ENCODE data around the gene QRSL1. TPM values are rescaled to one million over a fixed set of nuclear protein-coding genes. Genes with fewer than 3 reads are reported as not detected.
A peak's percentile ranks its signal among the peaks of the same experiment; 100 is the strongest.
"Not testable (repeated sequence)": the region's sequence is repeated elsewhere in the genome, so short reads cannot be mapped to it uniquely, and the experiment has no call there.

Gene QRSL1
- polyA plus RNA-seq: 12.9 TPM
- long read RNA-seq, donor 1, full-length matches to known transcripts: 3 of 3 reads
- long read RNA-seq, donor 1, partial matches to known transcripts: 0 of 3 reads
- long read RNA-seq, donor 1, other reads (novel, unspliced or antisense): 0 of 3 reads
- long read RNA-seq, donor 2, full-length matches to known transcripts: 5 of 5 reads
- long read RNA-seq, donor 2, partial matches to known transcripts: 0 of 5 reads
- long read RNA-seq, donor 2, other reads (novel, unspliced or antisense): 0 of 5 reads
- long read RNA-seq, donor 3, full-length matches to known transcripts: 9 of 9 reads
- long read RNA-seq, donor 3, partial matches to known transcripts: 0 of 9 reads
- long read RNA-seq, donor 3, other reads (novel, unspliced or antisense): 0 of 9 reads
- long read RNA-seq, donor 4: 0 reads
- long read RNA-seq, donor 5, full-length matches to known transcripts: 5 of 5 reads
- long read RNA-seq, donor 5, partial matches to known transcripts: 0 of 5 reads
- long read RNA-seq, donor 5, other reads (novel, unspliced or antisense): 0 of 5 reads
- long read RNA-seq, donor 6, full-length matches to known transcripts: 4 of 4 reads
- long read RNA-seq, donor 6, partial matches to known transcripts: 0 of 4 reads
- long read RNA-seq, donor 6, other reads (novel, unspliced or antisense): 0 of 4 reads
- long read RNA-seq, donor 7, full-length matches to known transcripts: 2 of 7 reads
- long read RNA-seq, donor 7, partial matches to known transcripts: 5 of 7 reads
- long read RNA-seq, donor 7, other reads (novel, unspliced or antisense): 0 of 7 reads
- long read RNA-seq, donor 8, full-length matches to known transcripts: 4 of 4 reads
- long read RNA-seq, donor 8, partial matches to known transcripts: 0 of 4 reads
- long read RNA-seq, donor 8, other reads (novel, unspliced or antisense): 0 of 4 reads
- long read RNA-seq, donor 9, full-length matches to known transcripts: 4 of 4 reads
- long read RNA-seq, donor 9, partial matches to known transcripts: 0 of 4 reads
- long read RNA-seq, donor 9, other reads (novel, unspliced or antisense): 0 of 4 reads
- long read RNA-seq, donor 10, full-length matches to known transcripts: 5 of 5 reads
- long read RNA-seq, donor 10, partial matches to known transcripts: 0 of 5 reads
- long read RNA-seq, donor 10, other reads (novel, unspliced or antisense): 0 of 5 reads
- long read RNA-seq, donor 11, full-length matches to known transcripts: 2 of 2 reads
- long read RNA-seq, donor 11, partial matches to known transcripts: 0 of 2 reads
- long read RNA-seq, donor 11, other reads (novel, unspliced or antisense): 0 of 2 reads

- no peaks in the 10 kb centered on the region for H3K27me3 ChIP-seq (ENCODE audit: control insufficient read depth, insufficient read depth, low read length)
- H3K9me3 ChIP-seq (ENCODE audit: control insufficient read depth, low read depth, low read length): no peaks in the 10 kb centered on the region
- H3K4me3 ChIP-seq (ENCODE audit: low read length): peak within 1 kb of the TSS; percentile 72
- WGBS (ENCODE audit: insufficient coverage, low lambda C conversion rate): no CpG with 5 or more reads among the region's 46 CpGs
- no peaks in the 10 kb centered on the region for H3K4me1 ChIP-seq (ENCODE audit: control insufficient read depth, insufficient read depth, low read length)
- no peaks in the 10 kb centered on the region for H3K36me3 ChIP-seq (ENCODE audit: control insufficient read depth, insufficient read depth, low read length)
- peak; percentile 88 to 96 for DNase-seq
- H3K27ac ChIP-seq (ENCODE audit: low read length): peak within 1 kb of the TSS; percentile 65
Observed at GRCh38 chr6:106629103-106629858, at the start of gene QRSL1, which contains the start of gene RTN4IP1. QRSL1 (plus strand) TSS chr6:106629578; CDS start chr6:106629682, 104 bp downstream. RTN4IP1 (minus strand) TSS chr6:106629498; CDS start chr6:106629021, 477 bp downstream.

- no CpG with 5 or more reads among the region's 1 CpG for WGBS (ENCODE audit: insufficient coverage, low lambda C conversion rate)
- H3K4me1 ChIP-seq (ENCODE audit: control insufficient read depth, insufficient read depth, low read length): no peaks in the 10 kb centered on the region
- no peak overlapping the region for H3K4me3 ChIP-seq (ENCODE audit: low read length)
- no peak for DNase-seq
- no peak overlapping the region for H3K27ac ChIP-seq (ENCODE audit: low read length)
- no peaks in the 10 kb centered on the region for H3K9me3 ChIP-seq (ENCODE audit: control insufficient read depth, low read depth, low read length)
- no peaks in the 10 kb centered on the region for H3K27me3 ChIP-seq (ENCODE audit: control insufficient read depth, insufficient read depth, low read length)
- H3K36me3 ChIP-seq (ENCODE audit: control insufficient read depth, insufficient read depth, low read length): peaks cover 11% of the 10 kb centered on the region
Observed at GRCh38 chr6:106581468-106581867, 47.9 kb upstream of the QRSL1 start.

DNA sequence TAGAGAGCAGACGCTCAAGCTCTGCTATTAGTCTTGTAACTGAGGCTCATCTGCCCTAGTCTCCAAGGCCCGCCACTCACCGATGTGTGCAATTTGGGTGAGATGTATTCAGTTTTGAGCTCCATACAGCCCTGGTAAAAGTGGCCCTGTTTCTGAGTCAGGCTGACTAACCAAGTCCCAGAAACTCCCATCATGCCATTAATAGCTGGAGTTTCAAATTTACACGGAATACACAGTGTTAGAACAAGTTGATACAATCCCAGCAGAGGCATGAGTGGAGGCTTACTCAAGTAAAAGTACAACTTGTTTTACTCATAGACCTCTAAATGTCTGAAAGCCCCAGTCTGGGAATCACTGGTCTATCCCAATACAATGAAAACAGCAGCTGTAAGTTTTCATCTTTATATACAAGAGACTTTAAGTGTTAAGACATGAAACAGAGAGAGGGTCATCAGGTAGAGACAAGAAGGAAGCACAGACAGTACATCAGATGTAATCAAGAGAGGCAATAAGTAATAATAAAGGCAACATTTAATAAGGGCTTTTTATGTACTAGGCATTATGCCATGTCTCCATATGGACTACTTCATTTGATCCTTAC is 42.5 kb upstream of the QRSL1 start:
- H3K4me1 ChIP-seq (ENCODE audit: control insufficient read depth, insufficient read depth, low read length): no peaks in the 10 kb centered on the region
- no peak for DNase-seq
- no peaks in the 10 kb centered on the region for H3K27me3 ChIP-seq (ENCODE audit: control insufficient read depth, insufficient read depth, low read length)
- H3K4me3 ChIP-seq (ENCODE audit: low read length): no peak overlapping the region
- peaks cover 18% of the 10 kb centered on the region for H3K36me3 ChIP-seq (ENCODE audit: control insufficient read depth, insufficient read depth, low read length)
- no peak overlapping the region for H3K27ac ChIP-seq (ENCODE audit: low read length)
- WGBS (ENCODE audit: insufficient coverage, low lambda C conversion rate): no CpG with 5 or more reads among the region's 4 CpGs
- H3K9me3 ChIP-seq (ENCODE audit: control insufficient read depth, low read depth, low read length): no peaks in the 10 kb centered on the region

GRCh38 chr6:106588937-106589336 is 40.4 kb upstream of the QRSL1 start:
- not testable (repeated sequence) for H3K27ac ChIP-seq (ENCODE audit: low read length); H3K4me1 ChIP-seq (ENCODE audit: control insufficient read depth, insufficient read depth, low read length); H3K27me3 ChIP-seq (ENCODE audit: control insufficient read depth, insufficient read depth, low read length); H3K4me3 ChIP-seq (ENCODE audit: low read length); H3K36me3 ChIP-seq (ENCODE audit: control insufficient read depth, insufficient read depth, low read length); H3K9me3 ChIP-seq (ENCODE audit: control insufficient read depth, low read depth, low read length); DNase-seq
- WGBS (ENCODE audit: insufficient coverage, low lambda C conversion rate): no CpG with 5 or more reads among the region's 5 CpGs

DNA sequence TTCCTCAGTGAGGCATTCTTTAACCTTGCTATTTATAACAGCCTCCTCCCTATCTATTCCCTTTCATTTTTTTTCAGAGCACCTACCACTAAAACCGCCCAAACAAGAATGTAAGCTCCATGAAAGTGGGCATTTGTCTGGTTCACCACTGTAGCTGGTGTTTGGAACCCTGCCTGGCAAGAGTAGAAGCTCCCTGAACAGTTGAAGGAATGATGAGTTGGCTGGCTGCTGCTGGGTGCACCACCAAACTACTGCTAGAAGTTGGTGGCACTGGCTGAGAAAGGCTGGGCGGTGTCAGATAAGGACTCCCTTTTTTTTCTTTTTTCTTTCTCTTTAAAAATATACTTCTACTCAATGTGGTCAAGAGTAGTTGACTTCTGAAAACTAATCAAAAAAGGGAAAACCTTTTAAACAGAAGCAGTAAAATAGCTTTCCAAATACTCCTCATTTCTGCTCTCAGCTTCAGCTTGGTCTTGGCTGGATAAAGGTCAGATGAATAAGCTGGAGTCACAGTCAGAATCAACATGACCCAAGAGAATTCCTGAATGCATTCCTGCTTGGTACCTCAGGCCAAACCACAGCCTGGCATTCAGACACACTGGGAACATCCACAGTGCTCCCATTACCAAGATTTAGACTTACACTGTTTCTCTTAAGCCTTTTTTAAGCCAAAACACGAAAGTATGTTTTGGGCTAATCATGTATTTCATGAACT is 38.1 kb upstream of the QRSL1 start:
- H3K27ac ChIP-seq (ENCODE audit: low read length): no peak overlapping the region
- H3K4me1 ChIP-seq (ENCODE audit: control insufficient read depth, insufficient read depth, low read length): no peaks in the 10 kb centered on the region
- H3K27me3 ChIP-seq (ENCODE audit: control insufficient read depth, insufficient read depth, low read length): no peaks in the 10 kb centered on the region
- H3K9me3 ChIP-seq (ENCODE audit: control insufficient read depth, low read depth, low read length): no peaks in the 10 kb centered on the region
- no peak overlapping the region for H3K4me3 ChIP-seq (ENCODE audit: low read length)
- 88% methylated on average over 1 of the region's 3 CpGs for WGBS (ENCODE audit: insufficient coverage, low lambda C conversion rate)
- DNase-seq: no peak
- peaks cover 9% of the 10 kb centered on the region for H3K36me3 ChIP-seq (ENCODE audit: control insufficient read depth, insufficient read depth, low read length)

DNA sequence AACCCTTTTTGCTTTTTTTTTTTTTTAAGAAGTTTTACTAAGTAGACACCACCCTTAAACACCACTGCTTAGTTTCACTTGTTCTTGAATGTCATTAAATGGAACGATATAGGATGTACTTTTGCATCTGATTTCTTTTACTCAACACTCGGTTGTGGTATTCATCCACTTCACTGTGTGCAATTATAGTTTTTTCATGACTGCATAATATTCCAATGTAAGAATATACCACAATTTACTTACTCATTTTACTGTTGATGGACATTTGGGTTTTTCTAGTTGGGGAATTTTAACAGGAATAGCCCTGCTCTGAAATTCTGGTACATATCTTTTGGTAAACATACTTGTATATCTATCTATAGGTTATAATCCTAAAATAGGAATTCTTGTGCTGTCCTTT is 29.9 kb upstream of the QRSL1 start:
- no peaks in the 10 kb centered on the region for H3K4me1 ChIP-seq (ENCODE audit: control insufficient read depth, insufficient read depth, low read length)
- 80% methylated on average over 1 of the region's 2 CpGs for WGBS (ENCODE audit: insufficient coverage, low lambda C conversion rate)
- H3K27ac ChIP-seq (ENCODE audit: low read length): no peak overlapping the region
- DNase-seq: no peak
- no peaks in the 10 kb centered on the region for H3K27me3 ChIP-seq (ENCODE audit: control insufficient read depth, insufficient read depth, low read length)
- no peaks in the 10 kb centered on the region for H3K9me3 ChIP-seq (ENCODE audit: control insufficient read depth, low read depth, low read length)
- no peaks in the 10 kb centered on the region for H3K36me3 ChIP-seq (ENCODE audit: control insufficient read depth, insufficient read depth, low read length)
- no peak overlapping the region for H3K4me3 ChIP-seq (ENCODE audit: low read length)

DNA sequence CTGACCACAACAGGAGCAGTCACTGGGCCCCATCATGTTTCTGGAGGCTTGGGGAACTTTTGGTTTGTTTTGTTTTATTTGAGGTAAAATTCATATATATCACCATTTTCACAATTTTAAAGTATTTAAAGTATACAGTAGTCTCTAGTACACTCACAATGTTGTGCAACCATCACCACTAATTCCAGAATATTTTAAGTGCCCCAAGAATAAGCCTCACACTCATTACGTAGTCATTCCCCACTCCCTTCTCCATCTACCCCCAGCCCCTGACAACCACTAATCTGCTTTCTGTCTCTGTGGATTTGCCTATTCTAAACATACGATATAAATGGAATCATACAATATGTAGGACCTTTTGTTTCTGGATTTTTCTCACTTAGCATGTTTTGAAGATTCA is 29.0 kb upstream of the QRSL1 start:
- no peak for DNase-seq
- no peaks in the 10 kb centered on the region for H3K9me3 ChIP-seq (ENCODE audit: control insufficient read depth, low read depth, low read length)
- H3K4me1 ChIP-seq (ENCODE audit: control insufficient read depth, insufficient read depth, low read length): no peaks in the 10 kb centered on the region
- H3K4me3 ChIP-seq (ENCODE audit: low read length): no peak overlapping the region
- H3K27ac ChIP-seq (ENCODE audit: low read length): no peak overlapping the region
- H3K36me3 ChIP-seq (ENCODE audit: control insufficient read depth, insufficient read depth, low read length): no peaks in the 10 kb centered on the region
- H3K27me3 ChIP-seq (ENCODE audit: control insufficient read depth, insufficient read depth, low read length): no peaks in the 10 kb centered on the region
- WGBS (ENCODE audit: insufficient coverage, low lambda C conversion rate): no CpG with 5 or more reads among the region's 2 CpGs

DNA sequence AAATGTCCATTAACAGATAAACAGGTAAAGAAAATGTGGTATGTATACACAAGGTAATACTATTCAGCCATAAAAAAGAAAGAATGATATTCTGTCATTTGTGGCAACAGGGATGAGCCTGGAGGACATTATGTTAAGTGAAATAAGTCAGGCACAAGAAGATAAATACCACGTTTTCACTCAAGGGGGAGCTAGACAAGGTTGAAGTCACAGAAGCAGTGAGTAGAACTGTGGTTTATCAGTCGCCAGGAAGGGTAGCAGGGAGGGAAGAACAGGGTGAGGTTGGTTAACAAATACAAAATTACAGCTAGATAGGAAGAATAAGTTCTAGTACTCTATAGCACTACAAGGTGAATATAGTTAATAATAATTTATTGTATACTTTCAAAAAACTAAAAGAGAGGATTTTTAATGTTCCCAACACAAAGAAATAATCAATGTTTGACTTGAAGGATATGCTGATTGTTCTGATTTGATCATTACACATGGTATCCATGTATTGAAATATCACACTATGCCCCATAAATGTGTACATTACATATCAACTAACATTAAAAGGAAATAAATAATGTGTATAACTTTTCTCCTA is 21.2 kb upstream of the QRSL1 start:
- DNase-seq: peak; percentile 33 to 54
- 0% methylated on average over 1 of the region's 2 CpGs for WGBS (ENCODE audit: insufficient coverage, low lambda C conversion rate)
- H3K9me3 ChIP-seq (ENCODE audit: control insufficient read depth, low read depth, low read length): no peaks in the 10 kb centered on the region
- H3K27ac ChIP-seq (ENCODE audit: low read length): no peak overlapping the region
- no peaks in the 10 kb centered on the region for H3K4me1 ChIP-seq (ENCODE audit: control insufficient read depth, insufficient read depth, low read length)
- H3K27me3 ChIP-seq (ENCODE audit: control insufficient read depth, insufficient read depth, low read length): no peaks in the 10 kb centered on the region
- no peak overlapping the region for H3K4me3 ChIP-seq (ENCODE audit: low read length)
- H3K36me3 ChIP-seq (ENCODE audit: control insufficient read depth, insufficient read depth, low read length): no peaks in the 10 kb centered on the region

DNA sequence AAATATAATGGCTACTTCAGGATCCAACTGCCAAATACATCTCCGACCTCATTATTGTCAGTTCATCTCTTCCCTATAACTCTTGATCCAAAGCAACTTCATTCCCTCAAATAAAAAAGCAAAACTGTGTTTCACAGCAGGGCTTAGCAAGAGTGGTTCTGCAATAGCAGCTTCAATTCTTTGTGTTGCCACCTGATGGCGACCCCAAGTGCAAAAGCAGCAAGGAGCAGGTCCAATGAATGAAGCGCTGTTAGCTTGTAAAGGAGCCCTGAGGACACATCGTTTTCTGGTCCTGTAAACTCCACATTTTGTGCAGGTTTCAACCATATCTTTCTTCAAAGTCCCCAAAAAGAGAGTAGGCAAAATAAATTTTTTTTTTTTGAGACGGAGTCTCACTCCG is 19.7 kb upstream of the QRSL1 start:
- no peaks in the 10 kb centered on the region for H3K36me3 ChIP-seq (ENCODE audit: control insufficient read depth, insufficient read depth, low read length)
- H3K4me3 ChIP-seq (ENCODE audit: low read length): no peak overlapping the region
- H3K27me3 ChIP-seq (ENCODE audit: control insufficient read depth, insufficient read depth, low read length): no peaks in the 10 kb centered on the region
- H3K9me3 ChIP-seq (ENCODE audit: control insufficient read depth, low read depth, low read length): no peaks in the 10 kb centered on the region
- peak; percentile 10 to 29 for DNase-seq
- no peak overlapping the region for H3K27ac ChIP-seq (ENCODE audit: low read length)
- 70% methylated on average over 2 of the region's 6 CpGs for WGBS (ENCODE audit: insufficient coverage, low lambda C conversion rate)
- no peaks in the 10 kb centered on the region for H3K4me1 ChIP-seq (ENCODE audit: control insufficient read depth, insufficient read depth, low read length)
